BLaER1 (cell line): ENCODE results near the gene SF3B6.
"Not testable (repeated sequence)": the region's sequence is repeated elsewhere in the genome, so short reads cannot be mapped to it uniquely, and the experiment has no call there.

Experiments used
- H3K27ac ChIP-seq: shearing (Covaris generic); formaldehyde crosslinking; 2 replicates; pipeline ENCODE4 v1.8.1; 2022
- H3K27me3 ChIP-seq: shearing (Covaris generic); formaldehyde crosslinking; 2 replicates; pipeline ENCODE4 v1.8.1; 2022
- H3K36me3 ChIP-seq: shearing (Covaris generic); formaldehyde crosslinking; 2 replicates; pipeline ENCODE4 v1.8.1; 2022
- H3K4me1 ChIP-seq: shearing (Covaris generic); formaldehyde crosslinking; 2 replicates; pipeline ENCODE4 v1.8.1; 2022
- H3K4me2 ChIP-seq: shearing (Covaris generic); formaldehyde crosslinking; 2 replicates; pipeline ENCODE4 v1.8.1; 2022
- H3K4me3 ChIP-seq: shearing (Covaris generic); formaldehyde crosslinking; 2 replicates; pipeline ENCODE4 v1.8.1; 2022
- H3K9ac ChIP-seq: shearing (Covaris generic); formaldehyde crosslinking; 2 replicates; pipeline ENCODE4 v1.8.1; 2022
- H3K9me3 ChIP-seq: shearing (Covaris generic); formaldehyde crosslinking; 2 replicates; pipeline ENCODE4 v1.8.1; 2022
- H4K20me1 ChIP-seq: shearing (Covaris generic); formaldehyde crosslinking; 2 replicates; pipeline ENCODE4 v1.8.1; 2022
- Cebpa-rat ChIP-seq: shearing (Covaris generic); IDR thresholded peaks from 2 replicates; pipeline ENCODE4 v1.8.1; 2022

SF3B6 gene

DNA sequence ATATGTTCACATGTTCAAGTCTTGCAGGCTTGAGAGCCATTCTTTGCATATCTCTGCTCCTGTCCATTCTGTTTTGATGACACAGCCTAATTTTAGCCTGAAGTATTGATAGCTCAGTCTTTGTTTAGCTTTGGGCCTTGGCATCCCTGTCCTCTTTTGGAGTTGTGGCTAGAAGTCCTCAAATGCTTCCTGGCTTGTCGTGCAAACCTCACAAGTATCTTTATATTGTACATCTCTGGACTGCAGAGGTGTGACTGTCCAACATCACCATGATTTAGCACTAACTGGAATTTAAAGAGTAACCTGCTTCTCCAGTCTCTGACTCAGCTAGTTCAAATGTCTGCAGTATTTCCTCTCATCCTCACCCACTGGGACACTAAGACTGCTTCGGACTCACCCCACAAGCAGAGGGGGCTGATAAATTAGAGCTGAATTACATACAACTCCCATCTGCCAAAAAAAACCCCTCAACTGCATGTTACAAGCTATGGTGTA is 35.3 kb upstream of the SF3B6 start:
- H3K36me3 ChIP-seq, result peaks cover 16% of the 10 kb centered on the region; the same call in 1 of the 2 replicates
- no peak overlapping the region for H3K27ac ChIP-seq
- H3K4me3 ChIP-seq, result no peak overlapping the region
- peaks cover 29% of the 10 kb centered on the region for H3K9me3 ChIP-seq
- no peaks in the 10 kb centered on the region for H4K20me1 ChIP-seq
- no peak overlapping the region for H3K9ac ChIP-seq
- no peak for TF ChIP-seq Cebpa-rat
- no peaks in the 10 kb centered on the region for H3K4me1 ChIP-seq
- no peak overlapping the region for H3K4me2 ChIP-seq
- no peaks in the 10 kb centered on the region for H3K27me3 ChIP-seq

DNA sequence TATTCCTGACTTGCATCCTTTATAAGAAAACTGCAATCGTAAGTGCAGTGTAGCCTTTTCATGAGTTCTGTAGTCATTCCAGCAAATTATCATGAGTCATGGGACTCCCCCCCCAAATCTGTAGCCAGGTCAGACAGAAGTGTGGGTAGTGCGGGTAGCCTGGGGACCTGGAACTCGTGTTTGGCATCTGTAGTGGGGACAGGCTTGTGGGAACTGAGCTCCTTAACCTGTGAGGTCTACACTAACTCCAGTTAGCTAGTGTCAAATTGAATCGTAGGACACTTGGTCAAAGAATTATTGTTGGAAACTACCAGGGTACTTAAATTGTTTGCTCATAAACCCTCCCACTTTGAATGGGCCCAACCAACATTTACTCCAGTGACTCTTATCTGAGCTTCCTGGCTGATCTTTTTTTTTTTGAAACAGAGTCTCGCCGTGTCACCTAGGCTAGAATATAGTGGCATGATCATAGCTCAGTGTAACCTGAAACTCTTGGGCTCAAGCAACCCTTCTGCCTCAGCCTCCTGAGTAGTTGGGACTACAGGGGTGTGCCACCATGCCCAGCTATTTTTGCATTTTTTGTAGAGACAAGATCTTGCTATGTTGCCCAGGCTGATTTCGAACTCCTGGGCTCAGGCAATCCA is 34.7 kb upstream of the SF3B6 start:
- Histone ChIP-seq H3K27ac (no peak overlapping the region), H4K20me1 (no peaks in the 10 kb centered on the region), H3K4me1 (no peaks in the 10 kb centered on the region), H3K9me3 (peaks cover 36% of the 10 kb centered on the region), H3K27me3 (no peaks in the 10 kb centered on the region), H3K36me3 (peaks cover 16% of the 10 kb centered on the region; the same call in 1 of the 2 replicates), H3K4me3 (no peak overlapping the region), H3K9ac (no peak overlapping the region), H3K4me2 (no peak overlapping the region)
- TF ChIP-seq Cebpa-rat, result no peak

DNA sequence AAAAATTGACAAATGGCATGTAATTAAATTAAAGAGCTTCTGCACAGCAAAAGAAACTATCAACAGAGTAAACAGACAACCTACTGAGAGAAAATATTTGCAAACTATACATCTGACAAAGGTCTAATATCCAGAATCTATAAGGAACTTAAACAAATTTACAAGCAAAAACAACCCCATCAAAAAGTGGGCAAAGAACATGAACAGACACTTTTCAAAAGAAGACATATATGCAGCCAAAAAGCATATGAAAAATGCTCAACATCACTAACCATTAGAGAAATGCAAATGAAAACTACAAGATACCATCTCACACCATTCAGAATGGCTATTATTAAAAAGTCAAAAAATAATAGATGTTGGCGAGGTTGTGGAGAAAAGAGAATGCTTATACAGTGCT is 33.3 kb upstream of the SF3B6 start:
- not testable (repeated sequence) for H4K20me1 ChIP-seq, H3K4me1 ChIP-seq, H3K4me3 ChIP-seq, H3K4me2 ChIP-seq, H3K9ac ChIP-seq, H3K27ac ChIP-seq, H3K27me3 ChIP-seq
- Histone ChIP-seq H3K9me3 (peaks cover 42% of the 10 kb centered on the region), H3K36me3 (peaks cover 17% of the 10 kb centered on the region; the same call in 1 of the 2 replicates)

DNA sequence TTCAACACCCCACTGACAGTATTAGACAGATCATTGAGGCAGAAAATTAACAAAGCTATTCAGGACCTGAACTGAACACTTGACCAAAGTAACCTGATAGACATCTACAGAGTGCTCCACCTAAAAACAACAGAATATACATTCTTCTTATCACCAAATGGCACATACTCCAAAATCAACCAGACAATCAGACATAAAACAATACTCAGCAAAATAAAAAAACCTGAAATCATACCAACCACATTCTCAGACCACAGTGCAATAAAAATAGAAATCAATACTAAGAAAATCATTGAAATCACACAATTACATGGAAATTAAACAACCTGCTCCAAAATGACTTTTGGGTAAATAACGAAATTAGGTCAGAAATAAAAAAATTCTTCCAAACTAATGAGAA is 31.2 kb upstream of the SF3B6 start:
- no peak overlapping the region for H3K9ac ChIP-seq
- H3K4me1 ChIP-seq, result peaks cover 8% of the 10 kb centered on the region; the same call in 1 of the 2 replicates
- no peak for TF ChIP-seq Cebpa-rat
- H4K20me1 ChIP-seq, result no peaks in the 10 kb centered on the region
- H3K4me3 ChIP-seq, result no peak overlapping the region
- no peak overlapping the region for H3K27ac ChIP-seq
- H3K36me3 ChIP-seq, result peaks cover 26% of the 10 kb centered on the region
- peaks cover 44% of the 10 kb centered on the region for H3K9me3 ChIP-seq
- no peaks in the 10 kb centered on the region for H3K27me3 ChIP-seq
- no peak overlapping the region for H3K4me2 ChIP-seq

DNA sequence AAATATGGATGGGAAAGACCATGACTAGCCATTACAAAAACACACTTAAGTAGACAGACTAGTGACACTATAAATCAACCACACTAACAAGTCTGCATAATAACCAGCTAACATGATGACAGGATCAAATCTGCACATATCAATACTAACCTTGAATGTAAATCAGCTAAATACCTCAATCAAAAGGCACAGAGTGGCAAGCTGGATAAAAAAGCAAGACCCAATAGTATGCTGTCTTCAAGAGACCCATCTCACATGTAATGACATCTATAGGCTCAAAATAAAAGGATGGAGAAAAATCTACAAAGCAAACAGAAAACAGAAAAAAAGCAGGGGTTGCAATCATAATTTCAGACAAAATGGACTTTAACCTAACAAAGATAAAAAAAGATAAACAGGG is 30.7 kb upstream of the SF3B6 start:
- H3K27me3 ChIP-seq, result no peaks in the 10 kb centered on the region
- H3K9me3 ChIP-seq, result peaks cover 44% of the 10 kb centered on the region
- H3K4me1 ChIP-seq, result peaks cover 8% of the 10 kb centered on the region; the same call in 1 of the 2 replicates
- no peak overlapping the region for H3K27ac ChIP-seq
- H4K20me1 ChIP-seq, result no peaks in the 10 kb centered on the region
- TF ChIP-seq Cebpa-rat, result no peak
- no peak overlapping the region for H3K4me3 ChIP-seq
- no peak overlapping the region for H3K4me2 ChIP-seq
- H3K9ac ChIP-seq, result no peak overlapping the region
- peaks cover 27% of the 10 kb centered on the region for H3K36me3 ChIP-seq

DNA sequence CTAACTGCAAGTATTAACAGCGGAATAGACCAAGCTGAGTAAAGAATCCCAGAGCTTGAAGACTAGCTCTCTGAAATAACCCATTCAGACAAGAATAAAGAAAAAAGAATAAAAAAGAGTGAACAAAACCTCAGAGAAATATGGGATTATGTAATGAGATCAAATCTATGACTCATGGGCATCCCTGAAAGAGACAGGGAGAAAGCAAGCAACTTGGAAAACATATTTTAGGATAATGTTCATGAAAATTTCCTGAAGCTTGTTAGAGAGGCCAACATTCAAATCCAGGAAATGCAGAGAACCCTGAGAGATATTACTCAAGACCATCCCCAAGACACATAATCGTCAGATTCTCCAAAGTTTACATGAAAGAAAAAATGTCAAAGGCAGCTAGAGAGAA is 29.7 kb upstream of the SF3B6 start:
- peaks cover 30% of the 10 kb centered on the region for H3K36me3 ChIP-seq
- H3K27me3 ChIP-seq, result no peaks in the 10 kb centered on the region
- no peak overlapping the region for H3K4me2 ChIP-seq
- peaks cover 8% of the 10 kb centered on the region; the same call in 1 of the 2 replicates for H3K4me1 ChIP-seq
- H3K9ac ChIP-seq, result no peak overlapping the region
- no peak overlapping the region for H3K4me3 ChIP-seq
- H3K9me3 ChIP-seq, result peaks cover 44% of the 10 kb centered on the region
- H3K27ac ChIP-seq, result no peak overlapping the region
- no peak for TF ChIP-seq Cebpa-rat
- no peaks in the 10 kb centered on the region for H4K20me1 ChIP-seq

DNA sequence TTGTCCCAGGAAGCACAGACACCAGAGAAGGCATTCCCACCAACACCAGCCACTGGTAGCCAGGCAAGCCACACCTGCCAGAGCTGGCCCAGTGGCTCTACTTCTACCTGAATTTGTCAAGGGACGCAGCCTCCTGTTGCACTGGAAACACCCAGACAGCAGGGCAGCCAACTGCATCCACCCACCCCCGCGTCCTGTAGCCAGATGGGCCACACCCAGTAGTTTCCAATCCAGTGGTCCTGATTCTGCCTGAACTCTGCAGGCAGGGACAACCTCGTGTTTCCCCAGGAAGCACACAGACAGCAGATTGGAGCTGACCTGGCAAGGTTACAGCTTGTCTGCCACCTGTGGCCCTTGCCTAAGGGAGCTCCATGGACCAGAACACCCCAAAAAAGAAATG is 28.8 kb upstream of the SF3B6 start:
- no peaks in the 10 kb centered on the region for H3K27me3 ChIP-seq
- peaks cover 44% of the 10 kb centered on the region for H3K9me3 ChIP-seq
- peaks cover 8% of the 10 kb centered on the region; the same call in 1 of the 2 replicates for H3K4me1 ChIP-seq
- no peak for TF ChIP-seq Cebpa-rat
- H3K9ac ChIP-seq, result no peak overlapping the region
- peaks cover 30% of the 10 kb centered on the region for H3K36me3 ChIP-seq
- no peaks in the 10 kb centered on the region for H4K20me1 ChIP-seq
- no peak overlapping the region for H3K27ac ChIP-seq
- no peak overlapping the region for H3K4me3 ChIP-seq
- H3K4me2 ChIP-seq, result no peak overlapping the region

DNA sequence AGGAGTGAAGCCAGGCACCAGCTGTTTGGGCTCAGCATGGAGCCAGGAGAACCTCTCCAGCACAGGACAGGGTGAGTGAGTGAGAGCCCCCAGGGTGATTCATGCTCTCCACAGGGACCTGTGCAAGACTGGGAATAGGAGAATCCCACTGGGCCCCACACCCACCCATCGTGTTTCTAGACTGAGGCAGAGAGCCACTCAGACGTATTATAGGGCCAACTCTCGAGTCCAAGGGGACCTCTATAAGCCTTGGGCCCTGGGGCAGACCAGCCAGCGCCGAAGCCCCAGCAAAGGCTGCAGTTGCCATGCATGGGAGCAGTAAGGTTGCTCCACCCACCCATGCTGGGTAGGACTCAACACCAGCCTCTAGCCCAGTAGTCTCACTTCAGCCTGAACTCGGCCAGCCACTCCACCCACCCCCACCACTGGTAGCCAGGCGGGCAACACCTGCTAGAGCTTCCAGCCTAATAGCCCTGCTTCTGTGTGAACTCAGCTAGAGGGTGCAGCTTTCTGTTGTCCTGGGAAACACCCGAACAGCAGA is 28.1 kb upstream of the SF3B6 start:
- Histone ChIP-seq H3K36me3 (peaks cover 30% of the 10 kb centered on the region), H3K27me3 (no peaks in the 10 kb centered on the region), H4K20me1 (no peaks in the 10 kb centered on the region), H3K9ac (no peak overlapping the region), H3K4me2 (no peak overlapping the region), H3K27ac (no peak overlapping the region), H3K4me3 (no peak overlapping the region), H3K9me3 (peaks cover 44% of the 10 kb centered on the region), H3K4me1 (peaks cover 8% of the 10 kb centered on the region; the same call in 1 of the 2 replicates)
- no peak for TF ChIP-seq Cebpa-rat

DNA sequence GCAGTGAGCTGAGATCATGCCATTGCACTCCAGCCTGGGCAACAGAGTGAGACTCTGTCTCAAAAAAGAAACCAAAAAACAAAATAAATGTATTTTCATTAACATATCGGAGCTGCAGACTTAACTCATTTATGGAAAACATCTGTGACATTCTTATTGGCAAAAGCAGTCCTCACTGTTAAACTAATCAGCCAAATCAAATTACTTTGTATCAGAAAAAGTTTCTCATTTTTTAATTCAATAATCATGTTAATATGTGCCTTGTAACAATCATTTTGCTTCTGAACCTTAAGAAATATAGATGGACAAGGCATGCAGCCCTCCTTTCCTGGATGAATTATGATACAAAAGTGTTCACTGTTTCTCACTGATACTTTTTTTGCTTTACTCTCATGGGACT is 26.6 kb upstream of the SF3B6 start:
- no peak for TF ChIP-seq Cebpa-rat
- no peak overlapping the region for H3K4me3 ChIP-seq
- H3K4me2 ChIP-seq, result no peak overlapping the region
- no peak overlapping the region for H3K27ac ChIP-seq
- no peak overlapping the region for H3K9ac ChIP-seq
- no peaks in the 10 kb centered on the region for H4K20me1 ChIP-seq
- peaks cover 8% of the 10 kb centered on the region; the same call in 1 of the 2 replicates for H3K4me1 ChIP-seq
- H3K36me3 ChIP-seq, result peaks cover 30% of the 10 kb centered on the region
- H3K27me3 ChIP-seq, result no peaks in the 10 kb centered on the region
- peaks cover 31% of the 10 kb centered on the region for H3K9me3 ChIP-seq

DNA sequence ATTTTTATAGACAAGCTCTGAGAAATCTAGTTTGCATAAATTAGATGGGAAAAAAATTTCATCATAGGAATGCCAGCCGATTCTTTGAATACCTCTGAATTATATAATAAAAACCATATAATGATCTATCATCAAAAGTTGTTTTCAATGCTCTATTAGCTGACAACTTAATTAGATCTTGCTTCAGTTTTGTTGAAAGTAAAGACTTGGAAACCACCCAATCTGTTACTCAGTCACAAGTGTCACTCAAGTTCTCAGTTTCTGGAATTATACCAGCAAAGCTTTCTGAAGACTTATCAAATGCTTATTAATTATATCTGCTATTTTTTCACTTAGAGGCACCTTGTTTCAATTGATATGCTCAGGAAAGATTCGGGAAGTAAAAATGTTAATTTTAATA is 25.9 kb upstream of the SF3B6 start:
- Histone ChIP-seq H3K36me3 (peaks cover 30% of the 10 kb centered on the region), H3K4me3 (no peak overlapping the region), H3K4me1 (peaks cover 8% of the 10 kb centered on the region; the same call in 1 of the 2 replicates), H3K9me3 (peaks cover 28% of the 10 kb centered on the region), H3K4me2 (no peak overlapping the region), H3K27me3 (no peaks in the 10 kb centered on the region), H3K27ac (no peak overlapping the region), H4K20me1 (no peaks in the 10 kb centered on the region), H3K9ac (no peak overlapping the region)
- TF ChIP-seq Cebpa-rat, result no peak

DNA sequence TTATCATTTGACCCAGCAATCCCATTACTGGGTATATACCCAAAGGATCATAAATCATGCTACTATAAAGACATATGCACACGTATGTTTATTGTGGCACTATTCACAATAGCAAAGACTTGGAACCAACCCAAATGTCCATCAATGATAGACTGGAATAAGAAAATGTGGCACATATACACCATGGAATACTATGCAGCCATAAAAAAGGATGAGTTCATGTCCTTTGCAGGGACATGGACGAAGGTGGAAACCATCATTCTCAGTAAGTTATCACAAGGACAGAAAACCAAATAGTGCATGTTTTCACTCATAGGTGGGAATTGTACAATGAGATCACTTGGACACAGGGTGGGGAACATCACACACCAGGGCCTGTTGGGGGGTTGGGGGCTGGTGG is 24.6 kb upstream of the SF3B6 start:
- Histone ChIP-seq H3K36me3 (peaks cover 36% of the 10 kb centered on the region), H3K9me3 (peaks cover 16% of the 10 kb centered on the region)
- H3K4me1 ChIP-seq, H4K20me1 ChIP-seq, H3K4me2 ChIP-seq, H3K9ac ChIP-seq, H3K27ac ChIP-seq, H3K27me3 ChIP-seq, H3K4me3 ChIP-seq: not testable (repeated sequence)

DNA sequence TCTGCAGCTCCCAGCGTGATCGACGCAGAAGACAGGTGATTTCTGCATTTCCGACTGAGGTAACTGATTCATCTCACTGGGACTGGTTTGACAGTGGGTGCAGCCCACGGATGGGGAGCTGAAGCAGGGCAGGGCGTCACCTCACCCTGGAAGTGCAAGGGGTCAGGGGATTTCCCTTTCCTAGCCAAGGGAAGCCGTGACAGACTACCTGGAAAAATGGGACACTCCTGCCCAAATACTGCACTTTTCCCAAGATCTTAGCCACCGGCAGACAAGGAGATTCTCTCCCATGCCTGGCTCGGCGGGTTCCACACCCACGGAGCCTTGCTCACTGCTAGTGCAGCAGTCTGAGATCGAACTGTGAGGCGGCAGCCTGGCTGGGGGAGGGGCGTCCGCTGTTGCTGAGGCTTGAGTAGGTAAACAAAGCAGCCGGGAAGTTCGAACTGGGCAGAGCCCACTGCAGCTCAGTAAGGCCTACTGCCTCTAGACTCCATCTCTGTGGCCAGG is 19.1 kb upstream of the SF3B6 start:
- not testable (repeated sequence) for H3K4me2 ChIP-seq, H3K4me1 ChIP-seq, H3K4me3 ChIP-seq, H3K9me3 ChIP-seq, H3K9ac ChIP-seq, H3K27me3 ChIP-seq, H4K20me1 ChIP-seq, H3K27ac ChIP-seq
- peaks cover 35% of the 10 kb centered on the region for H3K36me3 ChIP-seq

DNA sequence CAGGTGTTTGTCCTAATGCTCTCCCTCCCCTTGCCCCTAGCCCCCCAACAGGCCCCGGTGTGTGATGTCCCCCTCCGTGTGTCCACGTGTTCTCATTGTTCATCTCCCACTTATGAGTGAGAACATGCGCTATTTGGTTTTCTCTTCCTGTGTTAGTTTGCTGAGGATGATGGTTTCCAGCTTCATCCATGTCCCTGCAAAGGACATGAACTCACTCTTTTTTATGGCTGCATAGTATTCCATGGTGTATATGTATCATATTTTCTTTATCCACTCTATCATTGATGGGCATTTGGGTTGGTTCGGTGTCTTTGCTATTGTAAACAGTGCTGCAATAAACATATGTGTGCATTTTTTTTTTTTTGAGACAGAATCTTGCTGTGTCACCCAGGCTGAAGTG is 17.1 kb upstream of the SF3B6 start:
- H3K4me1 ChIP-seq, H3K27ac ChIP-seq, H3K9me3 ChIP-seq, H4K20me1 ChIP-seq, H3K4me3 ChIP-seq, H3K27me3 ChIP-seq, H3K9ac ChIP-seq, H3K4me2 ChIP-seq: not testable (repeated sequence)
- peaks cover 52% of the 10 kb centered on the region for H3K36me3 ChIP-seq
